Fibroblast of skin of right quadriceps (primary cell): ENCODE measurements around the gene ALPG.
"Not testable (repeated sequence)": the region's sequence is repeated elsewhere in the genome, so short reads cannot be mapped to it uniquely, and the experiment has no call there.

Source experiments
- DNase-seq: peaks from one replicate; pipeline ENCODE4 v3.0.0-alpha.2; 2013

ALPG gene

GRCh38 chr2:232420463-232421188 lies 14.0 kb downstream of the ALPG start:
- DNase-seq: no peak

- no peak for DNase-seq
Observed at GRCh38 chr2:232421189-232421785, 14.6 kb downstream of the ALPG start.

GRCh38 chr2:232422051-232422450 lies 15.4 kb downstream of the ALPG start:
- DNase-seq: no peak

GRCh38 chr2:232422996-232423395 lies 16.4 kb downstream of the ALPG start:
- DNase-seq: not testable (repeated sequence)

- not testable (repeated sequence) for DNase-seq
Observed at GRCh38 chr2:232423407-232423806, 16.8 kb downstream of the ALPG start.

GRCh38 chr2:232431705-232432590 lies 25.3 kb downstream of the ALPG start:
- DNase-seq: no peak

GRCh38 chr2:232432598-232433184 lies 26.0 kb downstream of the ALPG start:
- no peak for DNase-seq

GRCh38 chr2:232433622-232434021 lies 27.0 kb downstream of the ALPG start:
- not testable (repeated sequence) for DNase-seq

GRCh38 chr2:232434091-232434490 lies 27.4 kb downstream of the ALPG start:
- no peak for DNase-seq

- no peak for DNase-seq
Observed at GRCh38 chr2:232434563-232435374, 28.1 kb downstream of the ALPG start.

GRCh38 chr2:232435375-232435648 lies 28.7 kb downstream of the ALPG start:
- DNase-seq: no peak

GRCh38 chr2:232435805-232436204 lies 29.2 kb downstream of the ALPG start:
- no peak for DNase-seq

GRCh38 chr2:232436381-232437194 lies 29.9 kb downstream of the ALPG start:
- DNase-seq: no peak

- no peak for DNase-seq
Observed at GRCh38 chr2:232437195-232437571, 30.5 kb downstream of the ALPG start.

GRCh38 chr2:232438091-232438490 lies 31.4 kb downstream of the ALPG start:
- no peak for DNase-seq

- DNase-seq: peak; percentile 11
Observed at GRCh38 chr2:232438951-232439757, 32.5 kb downstream of the ALPG start.

- DNase-seq: no peak
Observed at GRCh38 chr2:232439758-232440135, 33.1 kb downstream of the ALPG start.

- peak; percentile 44 for DNase-seq
Observed at GRCh38 chr2:232440220-232441018, 33.8 kb downstream of the ALPG start.

- DNase-seq: no peak
Observed at GRCh38 chr2:232441147-232441651, 34.6 kb downstream of the ALPG start.

- DNase-seq: not testable (repeated sequence)
Observed at GRCh38 chr2:232441922-232442321, 35.3 kb downstream of the ALPG start.
